ENCODE measurements around the gene VIPAS39.

GRCh38 chr14:77424862-77425261 lies 32.5 kb downstream of the VIPAS39 start:
- TF ChIP-seq CTCF (tag by site-specific recombination; IDR thresholded peaks at IDR 0.05) (no peak), ZNF777 (tag by site-specific recombination; IDR thresholded peaks at IDR 0.05; ENCODE audit: borderline replicate concordance) (no peak), ZFP37 (tag by site-specific recombination; IDR thresholded peaks at IDR 0.05) (no peak), PRDM10 (tag by site-specific recombination; IDR thresholded peaks at IDR 0.05) (no peak), ZNF280C (tag by site-specific recombination; IDR thresholded peaks at IDR 0.05) (no peak), ELK4 (IDR thresholded peaks at IDR 0.05; ENCODE audit: borderline replicate concordance, low read depth, low read length) (no peak), SCRT1 (tag by site-specific recombination; IDR thresholded peaks at IDR 0.05; ENCODE audit: borderline replicate concordance) (no peak), ZNF580 (tag by site-specific recombination; IDR thresholded peaks at IDR 0.05) (no peak), ZNF792 (tag by site-specific recombination; IDR thresholded peaks at IDR 0.05) (no peak), ZNF624 (tag by site-specific recombination; IDR thresholded peaks at IDR 0.05) (no peak), YY1 (tag by site-specific recombination; IDR thresholded peaks at IDR 0.05) (no peak)

Data from HEK293 (cell line).